EL (cell line): ENCODE data around the gene MTFMT.
"Not testable (repeated sequence)": the region's sequence is repeated elsewhere in the genome, so short reads cannot be mapped to it uniquely, and the experiment has no call there.

Source experiments
- DNase-seq: peaks from one replicate; pipeline ENCODE4 v3.0.0-alpha.2; 2016

The MTFMT gene

DNA sequence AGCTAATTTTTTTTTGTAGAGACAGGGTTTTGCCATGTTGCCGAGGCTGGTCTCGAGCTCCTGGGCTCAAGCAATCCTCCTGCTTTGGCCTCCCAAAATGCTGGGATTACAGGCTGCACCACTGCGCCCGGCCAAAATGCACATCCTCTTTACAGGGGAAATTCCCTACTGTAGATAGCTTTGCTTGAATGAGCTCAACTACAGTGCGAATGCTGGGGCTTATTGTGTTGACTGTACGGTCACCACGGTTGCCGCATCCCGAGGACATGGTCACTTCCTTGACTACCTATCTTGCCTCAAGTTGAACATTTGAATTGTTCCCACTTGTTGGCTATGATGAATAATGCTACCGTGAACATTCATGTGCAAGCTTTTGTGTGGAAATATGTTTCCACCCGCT, 5.3 kb upstream of the MTFMT start:
- no peak for DNase-seq

DNA sequence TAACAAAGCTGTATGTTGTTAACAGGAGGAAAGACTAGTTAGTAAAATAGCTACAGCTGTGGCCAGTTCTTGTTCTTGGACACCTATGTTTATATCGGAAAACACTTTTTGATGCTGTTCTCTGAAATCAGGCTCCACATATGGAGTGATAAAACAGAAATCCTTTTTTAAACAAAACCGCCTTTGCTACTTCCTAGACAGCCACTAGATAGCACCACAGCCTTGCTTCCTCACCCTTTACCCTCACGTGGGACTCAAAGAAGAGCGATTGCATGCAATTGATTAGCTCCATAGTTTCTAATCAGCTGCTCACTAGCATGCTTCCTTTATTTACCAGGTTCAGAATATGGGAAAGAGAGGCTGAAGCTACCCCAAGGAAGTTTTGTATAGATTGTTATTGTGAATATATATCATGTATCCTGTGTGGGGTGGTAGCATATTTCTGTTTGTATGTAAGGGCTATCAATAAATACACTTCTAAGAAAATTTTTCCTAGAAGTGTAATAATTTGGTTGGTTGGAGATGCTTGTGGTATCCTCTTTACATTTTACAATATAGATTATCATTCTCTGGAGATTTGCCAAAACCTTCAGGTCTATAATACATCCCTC, 4.3 kb upstream of the MTFMT start:
- peak; percentile 49 for DNase-seq

DNA sequence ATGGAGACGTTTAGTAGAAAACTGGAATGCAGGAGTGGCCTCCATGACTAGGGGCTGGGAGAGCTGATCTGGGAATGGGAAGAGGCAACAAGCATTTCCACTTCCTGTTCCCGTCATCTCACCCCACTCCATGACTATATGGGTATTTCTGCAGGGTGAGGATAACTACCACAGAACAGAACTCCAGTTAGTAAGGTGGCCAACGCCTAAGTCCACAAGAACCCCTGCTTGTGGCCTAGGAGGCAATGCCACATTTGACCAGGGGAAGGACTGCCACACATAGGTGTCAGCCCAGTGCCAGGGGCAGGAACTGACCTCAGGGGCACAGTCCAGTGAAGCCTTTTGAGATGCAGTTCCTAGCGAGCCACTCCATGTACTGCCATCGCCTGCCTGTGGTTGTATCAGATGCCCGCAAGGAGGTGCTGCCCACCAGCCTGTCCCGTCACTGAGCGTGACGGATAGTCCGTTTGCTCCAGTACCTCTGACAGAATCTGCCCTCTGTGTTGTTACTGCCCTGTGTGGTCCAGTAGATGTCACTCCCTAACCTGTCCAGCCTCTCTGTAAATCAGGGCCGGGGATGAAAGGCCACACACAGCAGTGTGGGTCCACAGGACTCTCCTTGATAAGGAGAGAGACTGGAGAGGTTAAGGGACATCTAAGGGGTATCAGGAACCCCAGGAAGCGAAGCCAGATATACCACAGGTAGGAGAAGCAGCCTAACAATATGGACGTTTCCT, 3.5 kb upstream of the MTFMT start:
- peak; percentile 79 for DNase-seq

DNA sequence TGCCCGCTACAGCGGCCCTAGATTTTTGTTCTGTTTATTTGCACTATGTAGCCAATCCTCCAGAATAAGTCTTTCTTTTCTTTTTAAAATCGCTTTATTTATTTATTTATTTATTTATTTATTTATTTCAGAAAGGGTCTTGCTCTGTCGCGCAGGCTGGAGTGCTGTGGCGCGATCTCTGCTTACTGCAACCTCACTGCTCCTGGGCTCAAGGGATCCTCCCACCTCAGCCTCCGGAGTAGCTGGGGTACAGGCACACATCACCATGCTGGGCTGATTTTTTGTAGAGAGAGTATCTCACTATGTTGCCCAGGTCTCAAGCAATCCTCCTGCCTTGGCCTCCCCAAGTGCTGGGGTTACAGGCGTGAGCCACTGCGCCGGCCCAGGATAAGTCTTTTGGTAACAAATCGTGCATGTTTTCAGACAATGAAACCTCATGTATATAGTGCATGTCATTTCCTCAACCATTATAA, 333 bp upstream of the MTFMT start:
- no peak for DNase-seq

DNA sequence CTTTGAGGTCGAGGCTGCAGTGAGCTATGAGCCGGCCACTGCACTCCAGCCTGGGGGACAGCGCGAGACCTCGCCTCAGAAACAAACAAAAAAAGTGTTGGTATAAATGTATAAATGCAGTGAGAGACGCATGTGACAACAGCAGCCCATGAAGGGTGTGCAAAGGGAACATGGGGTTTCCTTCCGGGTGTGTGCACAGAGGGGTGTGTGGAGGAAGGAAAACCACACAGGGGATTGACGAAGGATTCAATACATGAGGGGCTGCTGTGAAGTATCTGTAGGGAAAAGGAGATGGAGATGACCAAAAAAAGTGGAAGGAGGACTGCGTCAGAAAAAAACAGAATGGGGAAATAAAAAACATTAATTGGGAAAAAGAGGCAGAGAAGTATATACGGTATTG, 1.1 kb downstream of the MTFMT start:
- DNase-seq, result no peak

DNA sequence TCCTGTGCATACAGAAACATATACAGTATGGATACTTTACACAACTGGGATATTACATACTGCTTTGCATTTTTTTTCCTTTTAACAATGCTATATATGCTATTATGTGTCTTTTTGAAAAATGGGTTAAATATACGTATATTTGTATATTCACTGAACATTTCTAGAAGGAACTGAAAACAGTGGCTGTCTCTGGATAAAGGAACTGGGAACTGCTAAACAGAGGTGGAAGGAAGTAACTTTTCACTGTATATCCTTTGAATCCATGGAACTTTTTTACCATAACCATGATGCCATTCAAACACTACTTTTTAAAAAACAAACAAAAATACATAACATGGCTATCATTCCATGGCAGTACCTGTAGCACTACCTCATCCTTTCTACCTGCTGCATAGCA, 1.8 kb downstream of the MTFMT start:
- no peak for DNase-seq

DNA sequence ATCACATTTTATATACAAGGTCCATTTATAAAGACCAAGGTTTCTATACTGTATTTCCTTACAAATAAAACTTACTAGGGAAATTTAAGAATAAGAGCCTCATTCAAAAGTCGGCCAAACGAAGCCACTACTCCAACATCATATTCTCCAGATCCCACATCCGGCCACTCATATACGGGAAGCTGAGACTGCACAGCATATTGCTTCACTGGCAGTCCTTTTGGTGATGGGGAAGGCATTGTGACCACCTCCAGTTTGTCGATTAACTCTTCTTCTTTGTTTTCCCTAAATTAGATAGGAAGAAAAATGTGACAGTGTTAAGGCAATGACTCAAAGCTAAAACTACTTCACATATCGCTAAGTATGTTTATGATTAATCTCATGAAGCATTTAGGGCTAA, 2.7 kb downstream of the MTFMT start:
- no peak for DNase-seq

DNA sequence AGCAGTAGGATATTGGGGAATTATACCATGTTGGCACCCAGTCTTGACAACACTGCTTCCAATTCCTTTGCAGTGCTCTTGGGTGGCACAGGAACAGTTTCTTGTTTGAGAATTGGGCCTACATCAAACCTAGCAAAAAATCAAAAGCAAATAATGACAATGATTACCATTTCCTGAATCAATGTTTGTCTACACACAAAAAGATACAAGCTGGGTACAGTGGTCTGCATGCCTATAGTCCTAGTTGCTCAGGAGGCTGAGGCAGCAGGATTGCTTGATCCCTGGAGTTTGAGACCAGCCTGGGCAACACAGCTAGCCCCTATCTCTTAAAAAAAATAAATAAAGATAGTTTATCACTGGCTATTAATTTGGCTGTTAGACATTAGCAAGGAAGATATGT, 8.0 kb downstream of the MTFMT start:
- no peak for DNase-seq

DNA sequence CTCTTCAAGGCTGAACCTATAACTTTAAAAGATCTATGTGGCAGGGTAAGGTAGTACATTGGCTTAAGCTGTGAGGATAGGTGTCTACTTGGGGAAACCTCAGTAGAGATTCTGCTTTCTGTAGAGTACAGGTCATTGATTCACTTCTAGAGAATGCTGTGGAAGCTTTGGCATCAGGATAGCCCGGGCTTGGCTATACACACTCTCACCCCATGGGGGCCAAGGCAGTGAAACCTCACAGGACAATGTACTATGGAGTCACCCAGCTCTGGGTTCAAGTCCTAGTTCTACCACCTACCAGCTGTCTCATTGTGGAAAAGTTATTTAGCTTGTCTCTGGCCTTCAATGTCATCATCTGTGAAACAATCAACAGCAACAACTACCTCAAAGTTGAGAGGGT, 9.0 kb downstream of the MTFMT start:
- peak; percentile 7 for DNase-seq

DNA sequence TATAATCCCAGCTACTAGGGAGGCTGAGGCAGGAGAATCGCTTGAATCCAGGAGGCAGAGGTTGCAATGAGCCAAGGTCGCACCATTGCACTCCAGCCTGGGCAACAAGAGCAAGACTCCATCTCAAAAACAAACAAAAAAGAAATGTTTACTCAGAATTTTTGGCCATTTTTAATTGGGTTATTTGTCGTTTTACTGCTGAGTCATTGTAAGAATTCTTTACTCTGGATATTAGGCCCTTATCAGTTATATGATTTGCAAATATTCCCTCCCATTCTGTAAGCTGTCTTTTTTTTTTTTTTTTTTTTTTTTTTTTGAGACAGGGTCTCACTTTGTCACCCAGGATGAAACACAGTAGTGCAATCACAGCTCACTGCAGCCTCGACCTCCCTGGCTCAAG, 18.2 kb downstream of the MTFMT start:
- not testable (repeated sequence) for DNase-seq

DNA sequence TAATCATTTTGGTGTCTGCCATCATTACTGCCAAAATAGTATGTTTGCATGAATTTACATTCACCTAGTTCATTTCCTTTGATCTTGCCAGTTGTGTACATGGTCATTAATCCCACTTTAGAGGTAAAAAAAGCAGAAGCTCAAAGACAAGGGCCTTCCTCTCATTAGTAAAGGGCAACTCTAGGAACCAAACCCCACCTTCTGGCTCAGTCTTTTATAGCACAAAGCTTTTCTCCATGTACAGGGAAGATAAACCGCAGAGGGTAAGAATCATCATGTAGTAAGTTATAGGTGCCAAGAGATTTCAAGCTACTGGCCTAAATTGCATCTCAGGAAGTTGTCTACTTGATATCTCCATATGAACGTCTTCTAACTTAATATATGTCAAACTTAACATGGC, 20.5 kb downstream of the MTFMT start:
- DNase-seq, result no peak

DNA sequence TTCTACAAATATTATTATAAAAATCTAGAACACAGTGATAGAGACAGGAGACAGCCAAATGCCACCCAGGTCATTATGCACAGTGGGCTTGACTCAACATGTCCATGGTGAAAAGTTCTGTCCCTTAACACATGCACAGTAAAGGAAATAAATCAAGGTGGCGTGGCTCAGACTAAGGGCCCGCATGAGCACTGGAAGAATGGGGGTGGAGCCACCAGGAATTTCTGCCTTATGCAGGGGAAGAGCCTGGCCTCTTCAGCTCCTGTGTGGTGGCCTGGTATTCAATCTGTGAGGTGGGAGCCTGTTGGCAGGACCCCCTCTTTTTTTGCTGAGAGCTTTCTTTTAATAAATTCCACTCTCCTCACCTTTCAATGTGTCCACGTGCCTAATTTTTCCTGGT, 22.6 kb downstream of the MTFMT start:
- no peak for DNase-seq

DNA sequence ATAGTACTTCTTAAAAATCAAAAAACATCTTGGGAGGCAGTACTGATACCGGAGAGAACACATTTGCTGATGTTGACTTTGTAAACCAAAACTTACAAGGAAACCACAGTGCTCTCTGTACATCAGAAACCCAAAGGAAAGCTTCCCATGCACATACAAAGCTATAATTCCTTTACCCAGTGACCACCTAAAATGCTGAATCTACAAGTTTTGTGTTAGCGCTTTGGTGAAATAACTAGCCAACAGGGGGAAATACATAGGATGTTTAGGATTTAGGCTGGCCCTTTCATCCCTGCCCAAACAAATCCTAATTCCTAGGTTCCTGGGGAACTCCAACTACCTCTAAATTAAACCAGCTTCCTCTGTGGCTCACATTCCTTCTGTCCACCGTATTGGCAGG, 24.4 kb downstream of the MTFMT start:
- no peak for DNase-seq

DNA sequence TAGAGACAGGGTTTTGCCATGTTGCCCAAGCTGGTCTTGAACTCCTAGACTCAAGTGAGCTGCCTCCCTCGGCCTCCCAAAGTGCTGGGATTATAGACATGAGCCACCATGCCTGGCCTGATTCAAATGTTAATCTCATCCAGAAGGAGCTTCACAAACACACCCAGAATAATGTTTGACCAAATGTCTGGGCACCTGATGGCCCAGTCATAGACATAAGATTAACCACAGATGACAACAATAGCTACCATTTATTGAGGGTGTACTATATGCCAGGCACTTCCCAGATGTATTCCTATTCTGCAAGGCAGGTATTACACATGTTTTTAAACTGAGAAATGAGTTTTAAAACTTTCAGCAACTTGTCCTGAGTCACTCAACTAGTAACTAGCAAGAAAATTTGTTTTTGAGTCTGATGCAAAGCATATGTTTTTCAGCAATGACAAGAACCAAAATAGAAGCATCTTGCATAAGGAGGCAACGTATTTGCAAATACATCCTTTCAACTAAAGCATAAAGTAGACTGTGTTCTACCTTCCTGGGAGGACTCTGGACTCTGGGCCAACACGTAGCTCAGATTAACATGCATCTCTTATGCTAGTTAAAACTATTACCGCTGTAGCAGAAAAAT, 31.6 kb downstream of the MTFMT start:
- DNase-seq, result no peak

DNA sequence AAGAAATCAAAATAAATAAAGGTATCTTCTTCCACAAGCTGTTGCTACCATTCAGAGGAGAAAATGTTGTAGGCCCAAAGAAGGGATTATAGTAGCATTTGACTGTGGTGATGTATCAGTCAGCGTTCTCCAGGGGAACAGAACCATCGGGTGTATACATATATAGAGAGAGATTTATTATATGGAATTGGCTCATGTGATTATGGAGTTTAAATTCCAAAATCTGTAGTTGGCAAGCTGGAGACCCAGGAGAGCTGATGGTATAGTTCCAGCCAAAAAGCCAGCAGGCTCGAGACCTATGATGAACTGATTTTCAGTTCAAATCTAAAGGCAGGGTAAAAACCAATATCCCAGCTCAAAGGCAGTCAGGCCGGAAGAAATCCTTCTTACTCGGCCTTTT, 32.4 kb downstream of the MTFMT start:
- DNase-seq, result no peak

DNA sequence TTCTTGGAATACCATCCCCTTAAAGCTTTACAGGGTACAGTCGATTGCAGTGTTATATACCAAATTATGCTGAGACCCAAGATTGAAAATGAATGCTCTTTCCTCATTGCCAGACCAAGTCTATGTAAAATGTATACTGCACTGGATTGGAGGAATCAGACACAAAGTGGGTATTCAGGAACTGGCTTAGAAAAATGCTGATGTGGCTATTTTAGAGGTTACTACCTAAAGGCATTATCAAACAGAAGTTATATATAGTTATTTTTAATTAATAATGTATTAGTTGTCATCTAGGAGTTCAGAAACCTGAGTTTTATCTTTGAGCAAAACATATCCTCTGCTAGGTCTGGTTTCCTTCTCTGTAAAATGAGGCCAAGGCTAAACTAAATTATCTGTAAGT, 36.1 kb downstream of the MTFMT start:
- no peak for DNase-seq

DNA sequence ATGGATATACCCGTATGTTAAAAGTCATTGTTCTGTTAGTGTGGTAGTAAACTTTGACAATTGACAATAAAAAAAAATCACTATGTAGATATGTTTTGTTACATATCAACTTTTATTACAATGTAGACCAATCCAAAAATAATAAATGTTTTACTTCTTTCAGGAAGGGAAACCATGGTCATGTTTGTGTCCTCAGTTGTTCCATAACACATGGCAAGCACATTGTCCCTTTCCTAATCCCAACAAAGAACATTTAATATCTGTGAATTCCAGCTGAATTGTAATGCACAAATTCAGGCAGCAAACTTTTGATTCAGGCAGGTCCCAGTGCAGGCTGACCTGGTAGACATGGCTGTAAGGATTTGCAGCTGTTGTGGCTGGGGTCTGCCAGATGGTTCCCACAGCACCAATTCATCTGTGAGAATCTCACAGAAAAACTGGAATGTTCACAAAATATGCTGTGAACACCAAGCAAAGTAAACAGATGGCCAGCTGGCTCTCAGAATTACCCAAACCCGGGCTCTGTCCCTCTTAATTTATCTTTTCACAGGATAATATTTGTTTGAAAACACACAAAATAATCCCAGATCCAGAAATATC, 37.8 kb downstream of the MTFMT start:
- DNase-seq, result no peak

DNA sequence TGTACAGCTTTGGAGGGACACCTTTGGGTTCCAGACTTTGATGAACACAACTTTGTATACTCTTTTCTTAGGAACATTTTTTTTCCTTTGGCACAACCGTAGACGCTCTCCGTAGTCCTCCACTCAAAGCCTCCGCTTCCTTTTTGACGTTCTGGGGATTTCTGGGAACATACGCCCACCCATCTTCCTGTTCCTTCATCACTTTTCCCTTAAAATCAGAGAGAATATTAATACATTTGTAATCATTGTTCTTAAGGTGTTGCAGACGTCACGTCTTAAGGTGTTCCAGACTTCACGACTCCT, 39.3 kb downstream of the MTFMT start:
- DNase-seq, result no peak

DNA sequence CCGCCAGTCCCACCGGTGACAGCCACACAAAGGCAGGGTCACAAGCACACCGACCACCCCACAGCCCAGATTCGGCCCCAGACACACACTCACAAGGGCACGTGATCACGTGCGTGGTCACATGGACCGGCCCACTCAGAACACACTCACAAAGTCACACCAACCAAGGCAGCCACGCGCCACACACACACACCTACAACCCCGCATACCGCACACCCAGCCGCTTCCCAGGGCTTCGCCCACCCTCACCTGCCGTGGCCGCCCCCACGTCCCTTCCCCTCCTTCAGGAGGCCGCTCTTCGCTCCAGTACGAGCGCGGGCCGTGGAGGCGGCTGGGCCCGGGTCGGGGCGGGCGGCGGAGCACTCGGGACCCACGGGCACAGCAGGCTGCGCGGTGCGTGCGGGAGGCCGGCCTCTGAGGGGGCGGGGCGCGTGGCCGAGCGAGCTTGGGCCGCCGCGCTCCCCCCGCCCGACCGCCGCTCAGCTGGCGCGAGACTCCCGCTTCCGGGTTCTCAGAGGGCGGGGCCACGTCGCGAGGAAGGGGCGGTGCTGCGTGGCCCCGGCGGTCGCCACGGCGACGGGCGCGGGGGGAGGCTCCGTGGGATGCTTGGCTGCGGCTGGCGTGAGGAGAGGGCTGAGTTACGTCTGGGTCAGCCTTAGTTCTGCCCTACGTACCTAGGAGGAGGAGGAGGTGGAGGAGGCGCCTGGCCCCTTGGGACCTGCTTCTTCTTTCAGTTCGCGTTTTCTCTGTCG, 39.8 kb downstream of the MTFMT start, which contains the start of gene SPG21:
Gene SPG21, minus strand, starts transcription at position 499 of the 752 bp plus-strand sequence. CDS start 6,345 bp downstream, outside the sequence.
- DNase-seq, result peak; percentile 93

DNA sequence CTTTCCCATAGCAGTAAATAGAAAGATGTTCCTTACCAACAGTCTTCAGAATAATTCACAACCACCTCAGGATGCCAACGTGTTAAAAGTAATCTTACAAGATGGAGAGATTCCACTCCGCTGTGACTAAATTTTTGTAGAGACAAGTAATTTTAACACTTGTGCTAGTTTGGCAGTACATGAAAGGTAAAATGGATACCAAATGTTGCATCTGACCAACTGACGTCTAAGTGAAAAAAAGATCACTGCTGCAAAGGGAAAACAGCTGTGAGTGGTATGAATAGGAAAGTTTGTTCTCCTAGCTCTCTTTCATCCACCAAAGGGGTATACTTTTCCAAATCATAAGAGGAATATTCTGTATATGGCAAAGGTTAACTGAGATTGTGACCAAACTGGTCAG, 42.3 kb downstream of the MTFMT start:
- DNase-seq, result no peak

DNA sequence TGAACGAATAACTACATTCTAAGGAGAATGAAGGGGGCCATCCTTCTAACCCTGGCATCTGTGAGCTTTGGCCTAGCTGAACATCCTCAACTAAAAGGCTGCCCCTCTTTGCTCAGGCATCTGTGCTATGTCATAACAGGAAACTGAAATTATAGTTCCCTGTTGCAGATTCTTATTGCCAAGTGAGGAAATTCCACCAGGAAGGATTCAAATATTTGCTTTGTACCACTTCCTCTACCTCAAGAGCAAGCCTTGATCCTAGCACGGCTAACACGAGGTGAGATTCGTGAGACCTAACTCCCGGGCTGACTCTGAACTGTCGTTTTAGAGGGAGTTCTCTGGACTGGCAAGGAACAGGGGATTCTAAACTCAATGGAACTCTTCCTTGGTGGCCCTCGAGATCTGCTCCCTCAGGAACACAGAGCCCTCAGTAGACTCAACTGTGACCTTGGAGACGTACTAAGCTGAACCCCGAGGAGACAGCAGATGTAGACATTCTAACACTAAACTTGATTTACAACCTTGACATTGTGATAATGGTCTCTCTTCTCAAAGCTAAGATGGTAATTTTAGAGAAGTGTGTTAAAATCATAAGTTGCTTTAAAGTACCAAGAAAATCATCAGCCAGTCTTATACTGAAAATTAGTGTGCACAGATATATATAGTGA, 43.9 kb downstream of the MTFMT start:
- DNase-seq, result peak; percentile 70

DNA sequence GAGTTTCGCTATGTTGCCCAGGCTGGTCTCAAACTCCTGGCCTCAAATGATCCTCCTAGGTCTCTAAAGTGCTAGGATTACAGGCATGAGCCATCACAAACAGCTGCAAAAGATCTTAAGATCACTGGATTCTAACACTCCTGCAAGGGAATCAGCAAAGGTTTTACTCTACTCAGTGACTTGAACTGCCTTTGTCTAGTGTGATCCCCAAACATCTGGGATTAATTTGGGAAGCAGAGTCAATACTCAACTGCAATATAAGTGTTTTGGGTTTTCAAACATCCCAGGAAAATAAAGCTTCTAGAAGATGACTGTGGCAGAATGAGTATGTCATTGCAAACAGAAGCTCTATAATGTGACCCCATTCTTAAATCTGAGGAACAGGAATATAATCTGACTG, 47.0 kb downstream of the MTFMT start:
- DNase-seq, result peak; percentile 13
